DND-41 (cell line): ENCODE results near the gene ATP6V1B1.

Experiments used
- ATAC-seq: fragments of 200-7000 bp; cut with Tn5 transposase; 3 replicates; pipeline ENCODE4 v1.9.1; 2021; ENCODE audit warnings: low read depth; ENCODE audit not compliant: insufficient read depth
- DNase-seq: peaks from one replicate; pipeline ENCODE4 v3.0.0-alpha.2; 2020
- H2AFZ ChIP-seq: 2 replicates; pipeline ENCODE4 v1.6.0; 2012; ENCODE audit warnings: low read depth, low read length
- H3K27ac ChIP-seq: 2 replicates; pipeline ENCODE4 v1.5.1; 2012; ENCODE audit warnings: low read length, inconsistent platforms
- H3K27me3 ChIP-seq: fragments of 200-600 bp; sonication (generic); 2 replicates; pipeline ENCODE4 v1.6.0; 2012; ENCODE audit warnings: low read length, mild to moderate bottlenecking, inconsistent platforms; ENCODE audit not compliant: insufficient read depth, poor library complexity
- H3K36me3 ChIP-seq: 2 replicates; pipeline ENCODE4 v1.5.1; 2012; ENCODE audit warnings: low read length, inconsistent platforms; ENCODE audit not compliant: insufficient read depth
- H3K4me1 ChIP-seq: 2 replicates; pipeline ENCODE4 v1.5.1; 2012; ENCODE audit warnings: mild to moderate bottlenecking, low read length; ENCODE audit not compliant: insufficient read depth
- H3K4me2 ChIP-seq: 2 replicates; pipeline ENCODE4 v1.6.0; 2012; ENCODE audit warnings: mild to moderate bottlenecking, moderate library complexity, low read length, inconsistent platforms; ENCODE audit not compliant: insufficient read depth
- H3K4me3 ChIP-seq, 2 experiments: fragments of 200-600 bp in 1 of 2; shearing (Covaris generic) in 1 of 2; 2 replicates each; pipeline ENCODE4 v1.5.1; 2012 to 2016; ENCODE audit warnings: inconsistent platforms in 2 of 2, low read length in 2 of 2, mild to moderate bottlenecking in 2 of 2, low read depth in 1 of 2, moderate library complexity in 1 of 2
- H3K79me2 ChIP-seq: 2 replicates; pipeline ENCODE4 v1.6.0; 2012; ENCODE audit warnings: low read length, inconsistent platforms; ENCODE audit not compliant: insufficient read depth
- H3K9ac ChIP-seq: 2 replicates; pipeline ENCODE4 v1.6.0; 2012; ENCODE audit warnings: low read depth, mild to moderate bottlenecking, inconsistent platforms, low read length, moderate library complexity
- H3K9me3 ChIP-seq: 2 replicates; pipeline ENCODE4 v1.5.1; 2012; ENCODE audit warnings: low read length, moderate library complexity, mild to moderate bottlenecking, inconsistent platforms; ENCODE audit not compliant: insufficient read depth, severe bottlenecking
- H4K20me1 ChIP-seq: 2 replicates; pipeline ENCODE4 v1.6.0; 2012; ENCODE audit warnings: low read length; ENCODE audit not compliant: insufficient read depth
- EZH2 ChIP-seq: IDR thresholded peaks from 3 replicates; pipeline ENCODE4 v1.6.1; 2012; ENCODE audit warnings: borderline replicate concordance, low read depth, mild to moderate bottlenecking, moderate library complexity, low read length, inconsistent platforms; ENCODE audit not compliant: severe bottlenecking
- TF ChIP-seq, protein P1 (sequence below): IDR thresholded peaks from 2 replicates; pipeline ENCODE4 v1.5.1; 2012; ENCODE audit warnings: borderline replicate concordance, low read length, moderate library complexity, mild to moderate bottlenecking; ENCODE audit not compliant: poor library complexity, severe bottlenecking; ENCODE audit errors: extremely low read depth

The ATP6V1B1 gene

GRCh38 chr2:70979180-70979488, 43.4 kb downstream of the ATP6V1B1 start:
- H3K4me3 ChIP-seq = no peak overlapping the region
- no peaks in the 10 kb centered on the region for H3K36me3 ChIP-seq
- DNase-seq (no peak), ATAC-seq (no peak)
- no peak overlapping the region for H3K4me2 ChIP-seq
- no peaks in the 10 kb centered on the region for H4K20me1 ChIP-seq
- no peaks in the 10 kb centered on the region for H3K79me2 ChIP-seq
- H2AFZ ChIP-seq = no peak overlapping the region
- no peak for TF ChIP-seq EZH2
- TF ChIP-seq, protein P1, sequence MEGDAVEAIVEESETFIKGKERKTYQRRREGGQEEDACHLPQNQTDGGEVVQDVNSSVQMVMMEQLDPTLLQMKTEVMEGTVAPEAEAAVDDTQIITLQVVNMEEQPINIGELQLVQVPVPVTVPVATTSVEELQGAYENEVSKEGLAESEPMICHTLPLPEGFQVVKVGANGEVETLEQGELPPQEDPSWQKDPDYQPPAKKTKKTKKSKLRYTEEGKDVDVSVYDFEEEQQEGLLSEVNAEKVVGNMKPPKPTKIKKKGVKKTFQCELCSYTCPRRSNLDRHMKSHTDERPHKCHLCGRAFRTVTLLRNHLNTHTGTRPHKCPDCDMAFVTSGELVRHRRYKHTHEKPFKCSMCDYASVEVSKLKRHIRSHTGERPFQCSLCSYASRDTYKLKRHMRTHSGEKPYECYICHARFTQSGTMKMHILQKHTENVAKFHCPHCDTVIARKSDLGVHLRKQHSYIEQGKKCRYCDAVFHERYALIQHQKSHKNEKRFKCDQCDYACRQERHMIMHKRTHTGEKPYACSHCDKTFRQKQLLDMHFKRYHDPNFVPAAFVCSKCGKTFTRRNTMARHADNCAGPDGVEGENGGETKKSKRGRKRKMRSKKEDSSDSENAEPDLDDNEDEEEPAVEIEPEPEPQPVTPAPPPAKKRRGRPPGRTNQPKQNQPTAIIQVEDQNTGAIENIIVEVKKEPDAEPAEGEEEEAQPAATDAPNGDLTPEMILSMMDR = no peak
- H3K4me1 ChIP-seq = no peaks in the 10 kb centered on the region
- H3K9ac ChIP-seq = no peak overlapping the region
- H3K27me3 ChIP-seq = no peaks in the 10 kb centered on the region
- H3K27ac ChIP-seq = no peak overlapping the region
- H3K9me3 ChIP-seq = no peaks in the 10 kb centered on the region

- 0 out of 2 replicates have a peak, but pooled peaks cover under 1% of the 10 kb centered on the region for H3K36me3 ChIP-seq
- H3K27ac ChIP-seq = no peak overlapping the region
- DNase-seq (no peak), ATAC-seq (no peak)
- no peak overlapping the region for H3K9ac ChIP-seq
- H2AFZ ChIP-seq = no peak overlapping the region
- H3K79me2 ChIP-seq = no peaks in the 10 kb centered on the region
- no peaks in the 10 kb centered on the region for H3K4me1 ChIP-seq
- H4K20me1 ChIP-seq = no peaks in the 10 kb centered on the region
- no peak overlapping the region for H3K4me2 ChIP-seq
- no peaks in the 10 kb centered on the region for H3K27me3 ChIP-seq
- TF ChIP-seq, protein P1 = no peak
- H3K4me3 ChIP-seq = no peak overlapping the region
- no peaks in the 10 kb centered on the region for H3K9me3 ChIP-seq
Observed at GRCh38 chr2:70979626-70980025, 43.9 kb downstream of the ATP6V1B1 start.

- no peak for DNase-seq
- H2AFZ ChIP-seq = no peak overlapping the region
- H3K4me3 ChIP-seq = no peak overlapping the region
- no peak overlapping the region for H3K9ac ChIP-seq
- no peak for TF ChIP-seq EZH2
- TF ChIP-seq, protein P1 = no peak
- H3K27me3 ChIP-seq = no peaks in the 10 kb centered on the region
- no peaks in the 10 kb centered on the region for H3K79me2 ChIP-seq
- H4K20me1 ChIP-seq = no peaks in the 10 kb centered on the region; the same call in 1 of the 2 replicates
- no peak for ATAC-seq
- H3K4me1 ChIP-seq = no peaks in the 10 kb centered on the region
- no peak overlapping the region for H3K27ac ChIP-seq
- no peaks in the 10 kb centered on the region for H3K9me3 ChIP-seq
- no peak overlapping the region for H3K4me2 ChIP-seq
- peaks cover 17% of the 10 kb centered on the region for H3K36me3 ChIP-seq
Observed at GRCh38 chr2:70981421-70981820, 45.7 kb downstream of the ATP6V1B1 start.
